LNCAP (cell line): ENCODE measurements around the gene ZNF507.
A peak's percentile ranks its signal among the peaks of the same experiment; 100 is the strongest.

ENCODE experiments used
- CTCF ChIP-seq: fragments of 450-650 bp; IDR thresholded peaks from 2 replicates; pipeline ENCODE4 v1.5.1; 2017; ENCODE audit warnings: mild to moderate bottlenecking

The ZNF507 gene

GRCh38 chr19:32345261-32346207 is at the start of gene ZNF507:
Gene ZNF507 (plus strand): TSS chr19:32345610. CDS start chr19:32352831, 7,221 bp downstream.
- TF ChIP-seq CTCF, result peak; percentile 22; the same call in 1 of the 2 replicates

DNA sequence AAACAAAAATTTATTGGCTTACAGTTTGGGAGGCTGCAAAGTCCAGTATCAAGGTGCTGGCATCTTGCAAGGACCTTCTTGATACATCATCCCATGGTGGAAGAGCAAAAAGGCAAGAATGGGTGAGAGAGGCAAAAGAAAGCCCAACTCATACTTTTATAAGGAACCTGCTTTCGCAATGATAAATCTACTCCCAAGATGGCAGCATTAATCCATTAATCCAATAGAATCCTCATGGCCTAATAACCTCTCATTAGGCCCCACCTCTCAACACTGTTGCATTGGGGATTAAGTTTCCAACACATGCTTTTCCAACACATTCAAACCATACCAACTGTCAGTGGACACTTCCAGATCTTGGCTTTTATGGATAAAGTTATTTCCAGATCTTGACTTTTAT is 48.7 kb upstream of the ZNF507 start:
- no peak for TF ChIP-seq CTCF

- TF ChIP-seq CTCF, result no peak
Observed at GRCh38 chr19:32302778-32303177, 42.6 kb upstream of the ZNF507 start.

DNA sequence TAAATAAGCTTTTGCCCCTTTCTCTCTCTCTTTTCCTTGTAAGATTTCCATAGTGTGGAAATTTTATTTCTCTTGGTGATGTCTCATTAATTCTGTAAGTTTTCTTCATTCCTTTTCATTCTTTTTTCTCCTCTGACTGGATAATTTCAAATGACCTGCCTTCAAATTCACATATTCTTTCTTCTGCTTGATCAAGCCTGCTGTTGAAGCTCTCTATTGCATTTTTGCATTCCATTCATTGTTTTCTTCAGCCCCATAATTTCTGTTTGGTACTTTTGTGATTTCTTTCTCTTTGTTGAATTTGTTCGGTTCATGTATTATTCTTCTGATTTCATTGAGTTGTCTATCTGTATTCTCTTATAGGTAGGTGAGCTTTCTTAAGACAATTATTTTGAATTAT is 42.2 kb upstream of the ZNF507 start:
- TF ChIP-seq CTCF, result no peak

DNA sequence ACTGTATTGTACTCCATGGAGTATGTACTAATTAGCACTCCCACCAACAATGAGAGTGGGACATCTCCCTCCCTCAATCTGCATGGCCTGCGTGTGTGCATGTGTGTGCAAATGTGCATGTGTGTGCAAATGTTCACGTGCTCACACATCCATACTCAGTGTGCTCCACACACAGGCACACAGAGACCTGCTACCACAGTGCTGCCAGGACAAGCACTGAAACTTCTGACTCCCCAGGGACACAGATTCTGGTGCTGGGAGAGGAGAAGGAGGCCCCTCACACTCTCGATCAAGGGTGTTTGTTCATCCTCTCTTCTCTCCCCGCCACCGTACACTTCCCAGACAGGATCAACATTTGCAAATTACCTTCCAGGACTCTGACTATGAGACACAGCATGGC is 37.8 kb upstream of the ZNF507 start:
- TF ChIP-seq CTCF, result no peak

DNA sequence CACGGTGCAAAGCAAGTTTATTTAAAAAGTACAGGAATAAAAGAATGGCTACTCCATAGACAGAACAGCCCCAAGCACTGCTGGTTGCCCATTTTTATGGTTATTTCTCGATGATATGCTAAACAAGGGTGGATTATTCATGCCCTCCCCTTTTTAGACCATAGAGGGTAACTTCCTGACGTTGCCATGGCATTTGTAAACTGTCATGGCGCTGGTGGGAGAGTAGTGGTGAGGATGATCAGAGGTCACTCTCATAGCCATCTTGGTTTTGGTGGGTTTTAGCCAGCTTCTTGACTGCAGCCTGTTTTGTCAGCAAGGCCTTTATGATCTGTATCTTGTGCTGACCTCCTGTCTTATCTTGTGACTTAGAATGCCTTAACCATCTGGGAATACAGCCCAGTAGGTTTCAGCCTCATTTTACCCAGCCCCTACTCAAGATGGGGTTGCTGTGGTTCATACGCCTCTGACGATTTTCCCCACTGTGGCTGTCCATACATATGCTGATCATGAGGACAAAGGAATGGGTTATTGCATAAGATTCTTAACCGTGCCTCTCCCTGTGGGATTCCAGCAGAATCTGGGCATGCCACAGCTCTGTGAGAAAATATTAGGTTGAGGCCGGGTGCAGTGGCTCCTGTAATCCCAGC is 36.9 kb upstream of the ZNF507 start:
- TF ChIP-seq CTCF, result no peak

DNA sequence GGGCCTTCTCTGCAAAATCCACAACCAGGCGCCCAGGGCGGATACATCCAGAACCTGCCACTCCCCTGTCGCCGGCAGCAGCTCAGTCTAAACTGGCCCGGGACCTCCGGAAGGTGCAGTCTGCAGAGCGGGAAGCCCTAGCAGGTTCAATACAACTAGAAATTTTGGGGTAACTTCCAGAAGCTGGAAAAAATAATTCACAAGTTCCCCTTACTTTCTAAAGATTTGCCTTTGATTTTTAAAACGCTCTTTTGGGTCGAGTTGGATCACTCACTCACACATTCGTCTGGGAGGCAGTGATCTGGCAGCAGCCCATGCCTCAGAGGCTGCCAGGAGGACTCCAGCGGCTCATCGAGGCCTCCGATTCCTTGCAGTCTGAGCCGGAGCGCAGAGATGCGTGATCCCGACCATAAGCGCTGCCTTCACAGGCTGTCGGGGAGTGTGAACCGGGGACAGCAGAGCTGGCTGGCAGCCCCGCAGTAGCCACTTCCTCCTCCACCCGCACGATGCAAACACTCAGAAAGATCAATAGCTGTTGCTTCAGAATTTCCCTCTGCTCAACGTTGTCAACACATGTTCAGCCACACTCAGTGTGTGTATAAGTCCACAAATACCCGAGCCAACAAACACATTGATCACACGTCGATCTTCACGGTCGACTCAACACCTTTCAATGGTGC is 35.6 kb upstream of the ZNF507 start:
- TF ChIP-seq CTCF, result no peak
